ENCODE measurements around the gene PPFIBP2. TPM values are rescaled to one million over a fixed set of nuclear protein-coding genes. Genes with fewer than 3 reads are reported as not detected.

Gene PPFIBP2
- total RNA-seq, 1 experiment from 2014 or later, result 5.7 TPM

GRCh38 chr11:7617032-7617431, 103.2 kb downstream of the PPFIBP2 start:
- BruUV-seq (replicated peaks), result no TSS peak
- intact Hi-C loops (cut with micrococcal nuclease), result no loop called here

GRCh38 chr11:7619322-7619721, 105.5 kb downstream of the PPFIBP2 start:
- ChIA-PET RAD21 (ENCODE audit: low non-redundant PET in 1 of 2, low total read pairs in 2 of 2, uncharacterized antibody in 2 of 2, unreplicated experiment in 2 of 2) (no interaction called here), CTCF (no interaction called here), POLR2A (no interaction called here)
- BruUV-seq (replicated peaks), result no TSS peak
- no peaks in the 10 kb centered on the region for H3K27me3 ChIP-seq (ENCODE audit: insufficient read depth, low read length)
- ATAC-seq (no peak), DNase-seq (ENCODE audit: low read depth, low spot score) (no peak)
- no peaks in the 10 kb centered on the region for H3K36me3 ChIP-seq (ENCODE audit: control insufficient read depth in 1 of 2, insufficient read depth in 2 of 2, low read length in 2 of 2)
- H3K4me3 ChIP-seq (replicated peaks in 1 of 2; ENCODE audit: low read depth in 1 of 2, low read length in 2 of 2), result no peak overlapping the region
- no peaks in the 10 kb centered on the region for H3K9me3 ChIP-seq (ENCODE audit: control insufficient read depth in 1 of 2, insufficient read depth in 1 of 2, low read depth in 1 of 2, low read length in 2 of 2)
- no peak overlapping the region for H3K27ac ChIP-seq (ENCODE audit: low read depth, low read length)
- no peak overlapping the region for H2AFZ ChIP-seq (ENCODE audit: low read depth, low read length, poor library complexity, severe bottlenecking)
- no peak overlapping the region for H3K9ac ChIP-seq (ENCODE audit: low read length)
- H3K4me2 ChIP-seq (ENCODE audit: low read length), result no peak overlapping the region
- no peaks in the 10 kb centered on the region for H3K4me1 ChIP-seq (ENCODE audit: control insufficient read depth in 1 of 2, insufficient read depth in 2 of 2, low read length in 2 of 2)
- no peak for TF ChIP-seq SRF (IDR thresholded peaks at IDR 0.05; ENCODE audit: low read depth)
- TF ChIP-seq POLR2A (IDR thresholded peaks at IDR 0.05; ENCODE audit: borderline replicate concordance, extremely low read depth, insufficient read depth, insufficient read length), result no peak
- TF ChIP-seq, protein P1, sequence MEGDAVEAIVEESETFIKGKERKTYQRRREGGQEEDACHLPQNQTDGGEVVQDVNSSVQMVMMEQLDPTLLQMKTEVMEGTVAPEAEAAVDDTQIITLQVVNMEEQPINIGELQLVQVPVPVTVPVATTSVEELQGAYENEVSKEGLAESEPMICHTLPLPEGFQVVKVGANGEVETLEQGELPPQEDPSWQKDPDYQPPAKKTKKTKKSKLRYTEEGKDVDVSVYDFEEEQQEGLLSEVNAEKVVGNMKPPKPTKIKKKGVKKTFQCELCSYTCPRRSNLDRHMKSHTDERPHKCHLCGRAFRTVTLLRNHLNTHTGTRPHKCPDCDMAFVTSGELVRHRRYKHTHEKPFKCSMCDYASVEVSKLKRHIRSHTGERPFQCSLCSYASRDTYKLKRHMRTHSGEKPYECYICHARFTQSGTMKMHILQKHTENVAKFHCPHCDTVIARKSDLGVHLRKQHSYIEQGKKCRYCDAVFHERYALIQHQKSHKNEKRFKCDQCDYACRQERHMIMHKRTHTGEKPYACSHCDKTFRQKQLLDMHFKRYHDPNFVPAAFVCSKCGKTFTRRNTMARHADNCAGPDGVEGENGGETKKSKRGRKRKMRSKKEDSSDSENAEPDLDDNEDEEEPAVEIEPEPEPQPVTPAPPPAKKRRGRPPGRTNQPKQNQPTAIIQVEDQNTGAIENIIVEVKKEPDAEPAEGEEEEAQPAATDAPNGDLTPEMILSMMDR (IDR thresholded peaks at IDR 0.05 in 2 of 3, conservative IDR thresholded peaks at IDR 0.05 in 1 of 3; ENCODE audit: borderline replicate concordance in 1 of 3, insufficient read depth in 1 of 3, low read depth in 2 of 3, low read length in 2 of 3), result no peak
- H3K9me2 ChIP-seq (ENCODE audit: insufficient read depth), result no peaks in the 10 kb centered on the region
- H4K20me1 ChIP-seq (ENCODE audit: insufficient read depth), result no peaks in the 10 kb centered on the region
- intact Hi-C loops (cut with micrococcal nuclease), result no loop called here
- no peaks in the 10 kb centered on the region for H3K79me2 ChIP-seq (ENCODE audit: insufficient read depth, low read length)

More at GRCh38 chr11:7617032-7617431, 103.2 kb downstream of the PPFIBP2 start:
- H3K4me2 ChIP-seq (ENCODE audit: low read length), result no peak overlapping the region
- no peaks in the 10 kb centered on the region for H3K36me3 ChIP-seq (ENCODE audit: control insufficient read depth in 1 of 2, insufficient read depth in 2 of 2, low read length in 2 of 2)
- ChIA-PET POLR2A (no interaction called here), CTCF (no interaction called here), RAD21 (ENCODE audit: low non-redundant PET in 1 of 2, low total read pairs in 2 of 2, uncharacterized antibody in 2 of 2, unreplicated experiment in 2 of 2) (no interaction called here)
- no peaks in the 10 kb centered on the region for H3K9me3 ChIP-seq (ENCODE audit: control insufficient read depth in 1 of 2, insufficient read depth in 1 of 2, low read depth in 1 of 2, low read length in 2 of 2)
- H2AFZ ChIP-seq (ENCODE audit: low read depth, low read length, poor library complexity, severe bottlenecking), result no peak overlapping the region
- no peaks in the 10 kb centered on the region for H3K79me2 ChIP-seq (ENCODE audit: insufficient read depth, low read length)
- H4K20me1 ChIP-seq (ENCODE audit: insufficient read depth), result no peaks in the 10 kb centered on the region
- no peak overlapping the region for H3K27ac ChIP-seq (ENCODE audit: low read depth, low read length)
- H3K27me3 ChIP-seq (ENCODE audit: insufficient read depth, low read length), result no peaks in the 10 kb centered on the region
- H3K4me3 ChIP-seq (replicated peaks in 1 of 2; ENCODE audit: low read depth in 1 of 2, low read length in 2 of 2), result no peak overlapping the region
- TF ChIP-seq RAD21 (IDR thresholded peaks at IDR 0.05; ENCODE audit: low read depth), result no peak
- TF ChIP-seq ATF3 (IDR thresholded peaks at IDR 0.05), result no peak
- TF ChIP-seq FOSL1 (IDR thresholded peaks at IDR 0.05; ENCODE audit: low read depth), result no peak
- no peak for TF ChIP-seq ELF1 (IDR thresholded peaks at IDR 0.05; ENCODE audit: borderline replicate concordance, low read depth)
- TF ChIP-seq ZBTB33 (IDR thresholded peaks at IDR 0.05; ENCODE audit: extremely low read depth, insufficient replicate concordance, low read length), result no peak
- no peak for TF ChIP-seq CEBPB (IDR thresholded peaks at IDR 0.05; ENCODE audit: low read depth)
- no peak for TF ChIP-seq POLR2AphosphoS5 (IDR thresholded peaks at IDR 0.05; ENCODE audit: low read depth, low read length)
- no peak for DNase-seq (ENCODE audit: low read depth, low spot score)
- H3K9me2 ChIP-seq (ENCODE audit: insufficient read depth), result no peaks in the 10 kb centered on the region
- no peaks in the 10 kb centered on the region for H3K4me1 ChIP-seq (ENCODE audit: control insufficient read depth in 1 of 2, insufficient read depth in 2 of 2, low read length in 2 of 2)
- H3K9ac ChIP-seq (ENCODE audit: low read length), result no peak overlapping the region
- ATAC-seq, result no peak

Measured in HCT116 (cell line).